ENCODE measurements around the gene PROZ.
"Not testable (repeated sequence)": the region's sequence is repeated elsewhere in the genome, so short reads cannot be mapped to it uniquely, and the experiment has no call there.

PROZ gene

GRCh38 chr13:113157206-113157928, 1.1 kb upstream of the PROZ start:
- DNase-seq (ENCODE audit: low spot score): no peak

DNA sequence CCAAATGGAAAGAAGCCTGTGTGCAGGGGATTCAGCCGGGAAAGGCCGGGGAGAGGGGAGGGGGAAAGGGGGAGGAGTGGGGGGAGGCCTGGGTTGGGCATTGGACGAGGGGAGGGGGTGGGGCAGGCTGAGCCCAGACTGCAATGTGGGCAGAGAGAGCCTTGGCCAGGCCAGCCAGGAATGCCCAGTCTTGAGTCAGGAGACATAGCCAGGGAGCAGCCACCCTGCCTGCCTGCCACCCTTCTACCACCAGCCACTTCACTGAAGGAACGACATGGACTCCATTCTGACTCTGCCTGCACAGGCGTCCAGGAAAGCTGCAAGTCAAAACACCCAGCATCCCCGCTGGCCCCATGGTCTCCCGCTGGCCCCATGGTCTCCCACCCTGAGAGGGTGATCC, 498 bp downstream of the PROZ start:
- no peak for DNase-seq (ENCODE audit: low spot score)

GRCh38 chr13:113159701-113160100, 1.3 kb downstream of the PROZ start:
- DNase-seq (ENCODE audit: low spot score): no peak

- DNase-seq (ENCODE audit: low spot score): no peak
Observed at GRCh38 chr13:113160983-113161382, 2.5 kb downstream of the PROZ start.

DNA sequence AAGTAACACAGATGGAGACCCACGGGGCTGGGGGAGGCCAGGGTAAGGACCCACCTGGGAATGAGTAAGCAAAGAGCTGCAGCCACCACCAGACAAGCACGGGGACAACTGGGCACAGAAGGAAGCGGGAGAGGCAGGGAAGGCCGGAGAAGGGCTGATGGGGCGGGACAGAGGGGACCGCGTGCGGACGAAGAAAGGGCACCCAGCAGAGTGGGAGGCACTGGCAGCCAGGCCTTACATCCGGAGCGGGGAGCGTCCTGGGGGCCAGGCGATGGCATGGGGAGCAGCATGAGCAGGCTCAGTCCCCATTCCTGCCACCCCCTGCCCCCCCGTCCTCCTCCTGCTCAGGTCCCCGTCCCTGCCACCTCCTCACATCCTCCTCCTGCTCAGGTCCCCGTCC, 3.0 kb downstream of the PROZ start:
- no peak for DNase-seq (ENCODE audit: low spot score)

DNA sequence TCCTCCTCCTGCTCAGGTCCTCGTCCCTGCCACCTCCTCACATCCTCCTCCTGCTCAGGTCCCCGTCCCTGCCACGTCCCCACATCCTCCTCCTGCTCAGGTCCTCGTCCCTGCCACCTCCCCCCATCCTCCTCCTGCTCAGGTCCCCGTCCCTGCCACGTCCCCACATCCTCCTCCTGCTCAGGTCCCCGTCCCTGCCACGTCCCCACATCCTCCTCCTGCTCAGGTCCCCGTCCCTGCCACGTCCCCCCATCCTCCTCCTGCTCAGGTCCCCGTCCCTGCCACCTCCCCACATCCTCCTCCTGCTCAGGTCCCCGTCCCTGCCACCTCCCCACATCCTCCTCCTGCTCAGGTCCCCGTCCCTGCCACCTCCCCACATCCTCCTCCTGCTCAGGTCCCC, 3.5 kb downstream of the PROZ start:
- DNase-seq (ENCODE audit: low spot score): not testable (repeated sequence)

DNA sequence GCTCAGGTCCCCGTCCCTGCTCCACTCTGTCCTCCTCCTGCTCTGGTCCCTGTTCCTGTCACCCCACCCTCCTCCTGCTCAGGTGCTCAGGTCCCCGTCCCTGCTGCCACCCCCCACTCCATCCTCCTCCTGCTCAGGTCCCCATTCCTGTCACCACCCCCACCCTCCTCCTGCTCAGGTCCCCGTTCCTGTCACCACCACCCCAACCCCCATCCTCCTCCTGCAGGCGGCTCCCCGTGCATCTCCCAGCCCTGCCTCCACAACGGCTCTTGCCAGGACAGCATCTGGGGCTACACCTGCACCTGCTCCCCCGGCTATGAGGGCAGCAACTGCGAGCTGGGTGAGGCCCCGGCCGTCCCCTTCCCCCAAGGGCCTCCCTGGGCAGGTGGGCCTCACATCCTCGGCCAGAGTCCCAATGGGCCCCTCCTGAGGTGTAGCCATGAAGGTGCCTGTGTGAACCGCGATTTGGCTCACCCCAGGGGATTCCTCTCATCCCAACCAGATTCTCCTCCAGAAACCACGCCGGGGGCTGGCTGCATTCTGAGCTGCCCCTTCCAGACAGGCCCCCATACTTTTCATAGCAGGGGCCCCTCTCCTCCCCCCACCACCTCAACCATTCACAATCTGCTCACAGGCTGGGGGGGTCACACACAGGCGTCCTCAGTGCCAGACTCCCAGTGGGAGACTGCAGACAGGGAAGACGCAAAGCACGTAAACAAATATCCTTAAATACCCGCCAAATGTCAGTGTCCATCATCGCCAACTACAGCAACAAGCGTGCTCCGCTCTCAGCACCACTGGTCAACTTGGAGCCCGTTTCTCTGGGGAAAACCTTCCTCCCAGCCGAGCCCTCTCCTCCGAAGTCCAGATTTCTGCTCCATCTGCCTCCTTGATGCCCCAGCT, 4.6 kb downstream of the PROZ start:
- no peak for DNase-seq (ENCODE audit: low spot score)

DNA sequence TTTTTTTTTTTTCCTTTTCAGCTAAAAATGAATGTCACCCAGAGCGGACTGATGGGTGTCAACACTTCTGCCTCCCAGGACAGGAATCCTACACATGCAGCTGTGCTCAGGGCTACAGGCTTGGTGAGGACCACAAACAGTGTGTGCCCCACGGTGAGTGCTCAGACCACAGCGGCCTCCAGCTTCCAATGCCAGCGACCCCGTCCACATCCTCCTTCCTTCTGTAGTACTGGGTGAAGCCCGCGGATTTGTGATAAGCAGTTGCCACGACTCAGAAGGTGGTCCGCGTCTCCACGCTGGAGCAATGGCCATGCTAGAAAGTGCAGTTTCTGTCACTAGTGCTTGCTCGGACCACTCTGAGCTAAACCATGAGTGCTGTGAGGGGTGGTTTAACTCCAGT, 6.0 kb downstream of the PROZ start:
- no peak for DNase-seq (ENCODE audit: low spot score)

DNA sequence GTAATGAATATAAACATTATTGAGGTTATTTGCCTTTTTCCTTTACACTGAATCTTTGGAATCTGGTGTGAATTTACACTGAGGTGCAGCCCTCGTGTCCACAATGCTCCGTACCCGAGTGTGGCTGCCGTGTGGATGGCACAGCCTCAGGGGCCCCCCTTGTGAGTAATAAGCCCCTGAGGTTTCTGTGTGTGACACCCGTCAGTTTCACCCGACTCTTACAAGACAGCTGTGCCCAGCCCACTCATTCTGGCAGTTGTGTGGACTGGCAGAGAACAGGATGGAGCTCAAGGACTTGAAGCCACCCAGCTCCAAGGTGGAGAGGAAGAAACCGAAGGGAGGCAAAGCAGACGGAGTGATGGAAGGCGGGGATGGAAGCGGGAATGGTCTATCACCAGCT, 7.8 kb downstream of the PROZ start:
- DNase-seq (ENCODE audit: low spot score): no peak

DNA sequence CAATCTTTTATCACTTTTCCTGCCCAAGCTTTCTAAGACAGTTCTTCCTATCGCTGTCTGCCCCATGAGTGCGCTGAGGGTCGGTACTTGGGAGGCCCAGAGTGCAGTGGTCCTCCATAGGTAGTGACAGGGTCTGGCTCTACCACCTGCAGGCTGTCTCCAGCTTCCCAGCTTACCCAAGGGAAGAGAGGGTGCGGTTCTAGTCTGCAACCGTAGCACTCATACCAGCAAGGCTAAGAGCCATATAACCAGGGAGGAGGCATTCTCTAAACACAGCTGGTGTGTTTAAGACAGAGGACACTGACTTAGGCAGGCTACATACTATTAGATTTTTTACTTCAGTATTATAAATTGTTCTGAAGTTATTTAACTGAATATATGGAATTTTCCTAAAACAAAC, 8.2 kb downstream of the PROZ start:
- no peak for DNase-seq (ENCODE audit: low spot score)

GRCh38 chr13:113167155-113167554, 8.7 kb downstream of the PROZ start:
- no peak for DNase-seq (ENCODE audit: low spot score)

DNA sequence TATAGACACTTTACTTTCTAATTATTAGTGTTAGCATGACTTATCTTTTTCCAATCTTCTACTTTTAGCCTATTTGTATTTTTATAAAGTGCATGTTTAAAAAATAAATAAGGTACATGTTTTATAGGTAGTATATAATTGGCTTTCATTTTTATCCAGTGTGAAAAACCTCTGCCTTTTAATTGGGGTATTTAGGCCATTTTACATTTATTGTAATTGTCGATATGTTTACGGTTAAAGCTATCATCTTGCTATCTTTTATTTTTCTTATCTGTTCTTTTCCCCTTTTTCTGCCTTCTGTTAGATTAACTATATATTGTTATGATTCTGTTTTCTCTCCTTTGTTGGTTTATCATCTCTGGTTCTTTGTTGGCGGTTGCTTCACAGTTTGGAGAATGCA, 9.1 kb downstream of the PROZ start:
- DNase-seq (ENCODE audit: low spot score): no peak

DNA sequence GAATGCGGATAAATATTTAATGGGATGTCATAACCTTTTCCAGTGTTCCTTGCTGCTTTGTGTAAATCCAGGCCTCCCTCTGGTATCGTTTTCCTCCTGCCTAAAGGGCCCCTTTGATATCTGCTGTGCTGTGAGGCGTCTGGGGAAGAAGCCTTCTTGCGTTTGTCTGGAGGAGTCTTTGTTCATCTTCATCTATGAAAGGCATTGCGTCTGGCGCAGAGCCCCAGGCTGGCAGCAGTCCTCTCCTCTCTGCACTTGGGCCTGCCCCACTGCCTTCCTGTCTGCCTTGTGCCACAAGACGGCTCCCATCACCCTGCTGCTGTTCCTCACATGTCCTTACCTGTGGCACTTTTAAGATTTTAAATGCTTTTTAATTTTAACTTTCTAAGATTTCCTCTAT, 9.8 kb downstream of the PROZ start:
- DNase-seq (ENCODE audit: low spot score): no peak

DNA sequence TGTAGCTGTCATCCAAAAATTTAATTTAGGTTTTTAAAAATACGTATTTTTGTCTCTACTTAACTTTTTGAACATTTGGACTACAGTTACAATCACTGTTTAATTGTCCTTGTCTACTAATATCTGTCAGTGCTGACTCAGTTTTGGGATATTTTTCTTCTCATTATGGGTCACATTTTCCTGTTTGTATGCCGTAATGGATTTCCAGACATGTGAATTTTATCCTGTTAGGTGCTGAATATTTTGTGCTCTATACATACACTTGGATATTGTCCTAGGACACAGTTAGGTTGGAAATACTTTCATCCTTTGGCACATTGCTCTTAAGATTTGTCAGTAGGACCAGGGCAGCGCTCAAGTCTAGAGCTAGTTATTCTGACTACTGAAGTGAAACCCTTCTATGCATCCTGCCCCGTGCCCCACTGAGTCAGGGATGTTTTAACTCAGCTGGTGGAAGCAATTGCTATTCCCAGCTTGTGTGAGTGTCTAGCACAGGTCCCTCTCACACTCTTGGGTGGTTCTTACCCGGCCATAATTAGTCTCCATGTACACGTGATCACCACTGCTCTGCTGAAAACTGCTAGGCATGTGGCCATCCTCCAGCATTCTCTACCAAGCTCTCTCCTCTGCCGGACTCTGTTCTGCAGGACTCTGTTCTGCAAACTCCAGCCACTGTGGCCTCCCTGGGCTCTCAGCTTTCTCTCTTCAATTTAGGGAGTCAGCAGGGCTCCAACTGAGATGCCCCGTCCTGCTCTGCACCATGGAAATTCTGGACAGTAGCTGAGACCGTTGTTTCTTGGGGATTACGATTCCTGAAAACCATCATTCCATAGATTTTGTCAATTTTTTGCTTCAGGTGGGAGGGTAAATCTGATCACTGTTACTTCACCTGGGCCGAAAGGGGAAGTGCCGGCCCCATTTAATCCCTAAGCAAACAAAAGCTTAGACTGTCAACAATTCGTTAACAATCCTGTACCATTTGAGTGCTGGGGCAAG, 11.1 kb downstream of the PROZ start:
- DNase-seq (ENCODE audit: low spot score): no peak

- DNase-seq (ENCODE audit: low spot score): no peak
Observed at GRCh38 chr13:113170511-113170910, 12.1 kb downstream of the PROZ start.

- no peak for DNase-seq (ENCODE audit: low spot score)
Observed at GRCh38 chr13:113171250-113172125, 13.0 kb downstream of the PROZ start.

GRCh38 chr13:113172419-113172926, 14.0 kb downstream of the PROZ start:
- no peak for DNase-seq (ENCODE audit: low spot score)

GRCh38 chr13:113176280-113176679, 17.8 kb downstream of the PROZ start:
- no peak for DNase-seq (ENCODE audit: low spot score)

DNA sequence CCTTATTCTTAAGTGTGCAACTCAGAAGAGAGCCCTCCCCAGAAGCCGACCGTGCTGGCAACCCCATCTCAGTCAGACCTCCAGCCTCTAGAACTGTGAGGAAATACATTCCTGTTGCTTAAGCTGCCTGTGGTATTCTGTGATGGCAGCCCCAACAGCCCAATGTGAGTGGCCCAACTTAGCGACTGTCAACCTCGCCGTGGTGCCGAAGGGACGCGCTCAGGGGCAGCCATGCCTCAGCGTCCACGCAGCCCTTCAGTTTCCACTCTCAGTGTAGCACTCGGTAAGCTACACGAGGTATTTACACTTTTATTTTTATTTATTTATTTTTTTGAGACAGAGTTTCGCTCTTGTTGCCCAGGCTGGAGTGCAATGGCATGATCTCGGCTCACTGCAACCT, 18.4 kb downstream of the PROZ start:
- no peak for DNase-seq (ENCODE audit: low spot score)

GRCh38 chr13:113178070-113178895, 19.8 kb downstream of the PROZ start:
- no peak for DNase-seq (ENCODE audit: low spot score)

All from pons (tissue), 1 donor.